HCT116 (cell line): ENCODE results near the gene SDK1. TPM values are rescaled to one million over a fixed set of nuclear protein-coding genes. Genes with fewer than 3 reads are reported as not detected.

Experiments
- ATAC-seq: fragments of 200-7000 bp; cut with Tn5 transposase; 2 replicates; pipeline ENCODE4 v1.9.1; 2020; ENCODE audit warnings: mild to moderate bottlenecking, moderate library complexity
- BruUV-seq: library from RNA; stranded (reverse); fragments of 400-500 nt; replicated peaks from 2 replicates; lab custom pipeline; 2021; lab: Mats Ljungman, UMichigan
- CTCF ChIA-PET: fragments of 300-600 bp; sonication (Branson Sonifier 250); formaldehyde crosslinking; loops from one replicate; lab custom pipeline; 2021; ENCODE audit warnings: antibody characterized with exemption; lab: Charles Lee
- POLR2A ChIA-PET: fragments of 300-600, 350-600 bp; sonication (Branson Sonifier 250); formaldehyde crosslinking; loops from one replicate; lab custom pipeline; 2021; ENCODE audit warnings: antibody characterized with exemption; lab: Charles Lee
- RAD21 ChIA-PET, 2 experiments: fragments of 300-600 bp; sonication (Branson Sonifier 250); formaldehyde crosslinking; loops; one replicate each; lab custom pipeline; 2023; ENCODE audit warnings: low total read pairs in 2 of 2; ENCODE audit not compliant: uncharacterized antibody in 2 of 2, unreplicated experiment in 2 of 2, low non-redundant PET in 1 of 2; lab: Charles Lee
- DNase-seq: peaks from one replicate; pipeline ENCODE4 v3.0.0-alpha.2; 2010; ENCODE audit warnings: low read depth, low spot score
- H2AFZ ChIP-seq: fragments of 200-600 bp; shearing (Covaris generic), sonication (generic); 2 replicates; pipeline ENCODE4 v1.6.1; 2017; ENCODE audit warnings: low read depth, mixed run types, mixed read lengths, antibody characterized with exemption, low read length; ENCODE audit not compliant: poor library complexity, severe bottlenecking
- H3K27ac ChIP-seq: 2 replicates; pipeline ENCODE4 v1.5.1; 2012; ENCODE audit warnings: low read depth, low read length
- H3K27me3 ChIP-seq: fragments of 200-600 bp; sonication (generic); 2 replicates; pipeline ENCODE4 v1.6.1; 2016; ENCODE audit warnings: mixed run types, low read length, mixed read lengths; ENCODE audit not compliant: insufficient read depth
- H3K36me3 ChIP-seq, 2 experiments: fragments of 200-500 bp in 1 of 2; fragments of 200-600 bp in 1 of 2; sonication (Bioruptor generic) in 1 of 2; sonication (generic) in 1 of 2; 2 replicates each; pipeline versions ENCODE4 v1.5.1 to v1.6.1; 2014 to 2016; ENCODE audit warnings: low read length in 2 of 2, inconsistent platforms in 1 of 2, mixed read lengths in 1 of 2, mixed run types in 1 of 2; ENCODE audit not compliant: insufficient read depth in 2 of 2, control insufficient read depth in 1 of 2
- H3K4me1 ChIP-seq, 2 experiments: fragments of 200-600 bp in 1 of 2; sonication (generic) in 1 of 2; 2 replicates each; pipeline versions ENCODE4 v1.5.1 to v1.6.1; 2012 to 2017; ENCODE audit warnings: low read length in 2 of 2, inconsistent platforms in 1 of 2, mild to moderate bottlenecking in 1 of 2, mixed read lengths in 1 of 2, mixed run types in 1 of 2, moderate library complexity in 1 of 2; ENCODE audit not compliant: insufficient read depth in 2 of 2, control insufficient read depth in 1 of 2
- H3K4me2 ChIP-seq: fragments of 200-600 bp; sonication (generic); 2 replicates; pipeline ENCODE4 v1.6.1; 2017; ENCODE audit warnings: mixed run types, low read length, mixed read lengths
- H3K4me3 ChIP-seq, 2 experiments: fragments of 200-600 bp in 1 of 2; sonication (generic) in 1 of 2; replicated peaks in 1 of 2; 2 replicates each; pipeline ENCODE4 v1.5.1; 2011 to 2016; ENCODE audit warnings: low read length in 2 of 2, control low read depth in 1 of 2, low read depth in 1 of 2, mild to moderate bottlenecking in 1 of 2, mixed read lengths in 1 of 2, mixed run types in 1 of 2
- H3K79me2 ChIP-seq: fragments of 200-600 bp; sonication (generic); 2 replicates; pipeline ENCODE4 v1.6.1; 2017; ENCODE audit warnings: mild to moderate bottlenecking, mixed run types, low read length, moderate library complexity, mixed read lengths; ENCODE audit not compliant: insufficient read depth
- H3K9ac ChIP-seq: fragments of 200-600 bp; sonication (generic); 2 replicates; pipeline ENCODE4 v1.6.1; 2016; ENCODE audit warnings: low read length, mixed read lengths
- H3K9me2 ChIP-seq: fragments of 200-600 bp; sonication (generic), shearing (Covaris generic); 2 replicates; pipeline ENCODE4 v1.6.1; 2017; ENCODE audit warnings: mixed run types, mild to moderate bottlenecking, moderate library complexity; ENCODE audit not compliant: insufficient read depth
- H3K9me3 ChIP-seq, 2 experiments: fragments of 200-500 bp in 1 of 2; fragments of 200-600 bp in 1 of 2; sonication (Bioruptor generic) in 1 of 2; sonication (generic) in 1 of 2; 2 replicates each; pipeline ENCODE4 v1.6.1; 2014 to 2017; ENCODE audit warnings: low read length in 2 of 2, mixed read lengths in 2 of 2, inconsistent platforms in 1 of 2, low read depth in 1 of 2, mild to moderate bottlenecking in 1 of 2, mixed run types in 1 of 2, moderate library complexity in 1 of 2; ENCODE audit not compliant: control insufficient read depth in 1 of 2, insufficient read depth in 1 of 2
- H4K20me1 ChIP-seq: fragments of 200-600 bp; sonication (generic), shearing (Covaris generic); 2 replicates; pipeline ENCODE4 v1.6.1; 2017; ENCODE audit warnings: mixed run types, mild to moderate bottlenecking, moderate library complexity; ENCODE audit not compliant: insufficient read depth
- ATF3 ChIP-seq: IDR thresholded peaks from 2 replicates; pipeline ENCODE4 v1.6.1; 2012
- CBX3 ChIP-seq: IDR thresholded peaks from 2 replicates; pipeline ENCODE4 v1.6.1; 2012; ENCODE audit warnings: low read depth
- CEBPB ChIP-seq: IDR thresholded peaks from 2 replicates; pipeline ENCODE4 v1.6.1; 2012; ENCODE audit warnings: low read depth
- EGR1 ChIP-seq: IDR thresholded peaks from 2 replicates; pipeline ENCODE4 v1.6.1; 2012; ENCODE audit warnings: low read depth
- ELF1 ChIP-seq: IDR thresholded peaks from 2 replicates; pipeline ENCODE4 v1.6.1; 2012; ENCODE audit warnings: low read depth, borderline replicate concordance
- FOSL1 ChIP-seq: IDR thresholded peaks from 2 replicates; pipeline ENCODE4 v1.6.1; 2012; ENCODE audit warnings: low read depth
- POLR2A ChIP-seq: IDR thresholded peaks from 2 replicates; pipeline ENCODE4 v1.7.0; 2011; ENCODE audit warnings: borderline replicate concordance; ENCODE audit not compliant: insufficient read depth, insufficient read length; ENCODE audit errors: extremely low read depth
- POLR2AphosphoS5 ChIP-seq: IDR thresholded peaks from 2 replicates; pipeline ENCODE4 v1.6.1; 2011; ENCODE audit warnings: mild to moderate bottlenecking, low read depth, low read length, moderate library complexity
- SIN3A ChIP-seq: IDR thresholded peaks from 2 replicates; pipeline ENCODE4 v1.6.1; 2012; ENCODE audit warnings: low read depth
- SRF ChIP-seq: IDR thresholded peaks from 2 replicates; pipeline ENCODE4 v1.6.1; 2012; ENCODE audit warnings: low read depth
- YY1 ChIP-seq: IDR thresholded peaks from 2 replicates; pipeline ENCODE4 v1.6.1; 2011; ENCODE audit warnings: low read length, low read depth, moderate library complexity, mild to moderate bottlenecking; ENCODE audit not compliant: insufficient replicate concordance; ENCODE audit errors: extremely low read depth
- ZBTB33 ChIP-seq: IDR thresholded peaks from 2 replicates; pipeline ENCODE4 v1.6.1; 2011; ENCODE audit warnings: mild to moderate bottlenecking, low read length, moderate library complexity; ENCODE audit not compliant: insufficient replicate concordance; ENCODE audit errors: extremely low read depth
- ZNF274 ChIP-seq: fragments of 200-500 bp; sonication (Bioruptor generic); IDR thresholded peaks from 2 replicates; pipeline ENCODE4 v1.6.1; 2014; ENCODE audit warnings: mild to moderate bottlenecking, low read depth, low read length, inconsistent platforms
- intact Hi-C: fragments of 100-400 bp; cut with micrococcal nuclease; formaldehyde crosslinking; loops from 2 replicates; pipeline ENCODE4 v1.10.0; 2022
- total RNA-seq: library from RNA; stranded (reverse); gene quantifications from one replicate; pipeline ENCODE4 v1.2.1, GENCODE V29; 2021; ENCODE audit not compliant: unreplicated experiment
- TF ChIP-seq, protein P1 (sequence below), 3 experiments: fragments of 200-600 bp in 1 of 3; sonication (generic) in 1 of 3; IDR thresholded peaks in 2 of 3; conservative IDR thresholded peaks in 1 of 3; 2 replicates each; pipeline ENCODE4 v1.5.1; 2012 to 2017; ENCODE audit warnings: low read depth in 2 of 3, low read length in 2 of 3, antibody characterized with exemption in 1 of 3, borderline replicate concordance in 1 of 3, control low read depth in 1 of 3, mild to moderate bottlenecking in 1 of 3, mixed read lengths in 1 of 3, mixed run types in 1 of 3, moderate library complexity in 1 of 3; ENCODE audit not compliant: insufficient read depth in 1 of 3

SDK1 gene
- total RNA-seq, 1 experiment from 2014 or later = 0.05 TPM

GRCh38 chr7:3598854-3599253, 297.8 kb downstream of the SDK1 start:
- H3K27ac ChIP-seq = no peak overlapping the region
- CTCF ChIA-PET = no interaction called here

DNA sequence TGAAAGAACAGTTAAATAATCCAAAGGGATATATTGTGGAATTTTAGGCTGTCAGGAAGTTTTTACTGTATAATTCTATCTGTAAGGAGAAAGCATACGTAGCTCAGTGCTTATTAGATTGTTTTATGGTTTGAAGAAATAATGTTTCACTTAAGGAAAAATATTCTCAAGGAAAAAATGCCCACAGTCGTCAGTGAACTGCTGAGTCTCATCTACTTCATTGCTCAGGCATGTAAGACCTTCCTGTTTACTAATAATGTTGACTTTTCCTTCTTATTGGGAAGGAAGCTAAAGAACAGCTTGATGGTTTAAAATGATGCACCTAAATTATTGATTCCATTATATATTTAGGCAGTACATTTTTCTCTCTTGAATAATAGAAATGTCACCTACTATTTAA, 304.2 kb downstream of the SDK1 start:
- H3K27me3 ChIP-seq = peaks cover 10% of the 10 kb centered on the region; the same call in 1 of the 2 replicates
- POLR2A ChIA-PET = no interaction called here
- H2AFZ ChIP-seq = no peak overlapping the region
- H3K79me2 ChIP-seq = no peaks in the 10 kb centered on the region
- H3K4me1 ChIP-seq = no peaks in the 10 kb centered on the region
- RAD21 ChIA-PET = no interaction called here
- CTCF ChIA-PET = no interaction called here
- intact Hi-C loops = no loop called here
- H3K27ac ChIP-seq = no peak overlapping the region
- no peaks in the 10 kb centered on the region for H3K9me3 ChIP-seq
- no peaks in the 10 kb centered on the region for H3K9me2 ChIP-seq
- H3K36me3 ChIP-seq = no peaks in the 10 kb centered on the region
- no peaks in the 10 kb centered on the region for H4K20me1 ChIP-seq
- DNase-seq (no peak), ATAC-seq (no peak)
- no peak overlapping the region for H3K4me3 ChIP-seq
- H3K9ac ChIP-seq = no peak overlapping the region
- no peak overlapping the region for H3K4me2 ChIP-seq
- BruUV-seq = no TSS peak
- TF ChIP-seq SIN3A = no peak
- no peak for TF ChIP-seq SRF
- no peak for TF ChIP-seq CBX3
- TF ChIP-seq POLR2AphosphoS5 = no peak
- TF ChIP-seq ELF1 = no peak
- TF ChIP-seq ZBTB33 = no peak
- TF ChIP-seq CEBPB = no peak
- TF ChIP-seq, protein P1, sequence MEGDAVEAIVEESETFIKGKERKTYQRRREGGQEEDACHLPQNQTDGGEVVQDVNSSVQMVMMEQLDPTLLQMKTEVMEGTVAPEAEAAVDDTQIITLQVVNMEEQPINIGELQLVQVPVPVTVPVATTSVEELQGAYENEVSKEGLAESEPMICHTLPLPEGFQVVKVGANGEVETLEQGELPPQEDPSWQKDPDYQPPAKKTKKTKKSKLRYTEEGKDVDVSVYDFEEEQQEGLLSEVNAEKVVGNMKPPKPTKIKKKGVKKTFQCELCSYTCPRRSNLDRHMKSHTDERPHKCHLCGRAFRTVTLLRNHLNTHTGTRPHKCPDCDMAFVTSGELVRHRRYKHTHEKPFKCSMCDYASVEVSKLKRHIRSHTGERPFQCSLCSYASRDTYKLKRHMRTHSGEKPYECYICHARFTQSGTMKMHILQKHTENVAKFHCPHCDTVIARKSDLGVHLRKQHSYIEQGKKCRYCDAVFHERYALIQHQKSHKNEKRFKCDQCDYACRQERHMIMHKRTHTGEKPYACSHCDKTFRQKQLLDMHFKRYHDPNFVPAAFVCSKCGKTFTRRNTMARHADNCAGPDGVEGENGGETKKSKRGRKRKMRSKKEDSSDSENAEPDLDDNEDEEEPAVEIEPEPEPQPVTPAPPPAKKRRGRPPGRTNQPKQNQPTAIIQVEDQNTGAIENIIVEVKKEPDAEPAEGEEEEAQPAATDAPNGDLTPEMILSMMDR (IDR thresholded peaks at IDR 0.05 in 2 of 3, conservative IDR thresholded peaks at IDR 0.05 in 1 of 3; ENCODE audit: borderline replicate concordance in 1 of 3, insufficient read depth in 1 of 3, low read depth in 2 of 3, low read length in 2 of 3) = no peak
- TF ChIP-seq YY1 = no peak

More at GRCh38 chr7:3598854-3599253, 297.8 kb downstream of the SDK1 start:
- no peak overlapping the region for H3K4me3 ChIP-seq
- BruUV-seq = no TSS peak
- ATAC-seq = no peak
- H2AFZ ChIP-seq = no peak overlapping the region
- no peaks in the 10 kb centered on the region for H4K20me1 ChIP-seq
- H3K9ac ChIP-seq = no peak overlapping the region
- no peaks in the 10 kb centered on the region for H3K4me1 ChIP-seq
- no peak for DNase-seq
- H3K9me3 ChIP-seq = no peaks in the 10 kb centered on the region
- H3K27me3 ChIP-seq = no peaks in the 10 kb centered on the region; the same call in 1 of the 2 replicates
- no peaks in the 10 kb centered on the region for H3K36me3 ChIP-seq
- no peaks in the 10 kb centered on the region for H3K79me2 ChIP-seq
- no peak overlapping the region for H3K4me2 ChIP-seq
- H3K9me2 ChIP-seq = no peaks in the 10 kb centered on the region
- TF ChIP-seq YY1 = no peak
- no peak for TF ChIP-seq ZNF274
- no peak for TF ChIP-seq POLR2A
- TF ChIP-seq FOSL1 = no peak
- TF ChIP-seq ATF3 = no peak
- TF ChIP-seq EGR1 = no peak
- TF ChIP-seq, all 23 proteins: peak for 0
- POLR2A ChIA-PET = no interaction called here
- intact Hi-C loops = no loop called here
- RAD21 ChIA-PET = no interaction called here
